Vagina (tissue), 2 donors: ENCODE results near the gene WWOX. TPM values are rescaled to one million over a fixed set of nuclear protein-coding genes. Genes with fewer than 3 reads are reported as not detected.

Experiments used
- DNase-seq, 2 donors: peaks; one replicate each; pipeline ENCODE4 v3.0.0-alpha.2; 2017; ENCODE audit errors: extremely low spot score in 2 of 2
- H3K27ac ChIP-seq: fragments of 200-600 bp; sonication (generic); one replicate; pipeline ENCODE4 v1.5.1; 2019
- H3K27me3 ChIP-seq: fragments of 200-600 bp; sonication (generic); one replicate; pipeline ENCODE4 v1.5.1; 2019
- H3K36me3 ChIP-seq, 2 donors: fragments of 200-600 bp; sonication (generic); one replicate each; pipeline ENCODE4 v1.5.1; 2017 to 2019
- H3K4me1 ChIP-seq: fragments of 200-600 bp; sonication (generic); one replicate; pipeline ENCODE4 v1.5.1; 2019
- H3K4me3 ChIP-seq, 2 donors: fragments of 200-600 bp; sonication (generic); 1 replicate in 1 of 2; 2 replicates in 1 of 2; pipeline ENCODE4 v1.5.1; 2016 to 2019
- H3K9me3 ChIP-seq: fragments of 200-600 bp; sonication (generic); one replicate; pipeline ENCODE4 v1.5.1; 2019
- CTCF ChIP-seq, 3 experiments: fragments of 450-650 bp in 2 of 3; fragments of 200-600 bp in 1 of 3; sonication (generic) in 1 of 3; IDR thresholded peaks; one replicate each; pipeline ENCODE4 v1.5.1; 2017 to 2019; ENCODE audit warnings: antibody characterized with exemption in 3 of 3, mild to moderate bottlenecking in 2 of 3, moderate library complexity in 2 of 3
- POLR2A ChIP-seq, 2 donors: fragments of 450-650 bp; IDR thresholded peaks; one replicate each; pipeline ENCODE4 v1.6.1; 2017; ENCODE audit warnings: antibody characterized with exemption in 2 of 2, mild to moderate bottlenecking in 2 of 2, moderate library complexity in 2 of 2
- POLR2AphosphoS5 ChIP-seq, 2 donors: sonication (generic); formaldehyde crosslinking; IDR thresholded peaks; one replicate each; pipeline ENCODE4 v1.9.0; 2017; ENCODE audit warnings: antibody characterized with exemption in 2 of 2, mild to moderate bottlenecking in 2 of 2, low read depth in 1 of 2; ENCODE audit not compliant: insufficient read depth in 1 of 2
- intact Hi-C: fragments of 100-400 bp; cut with DNase I; formaldehyde crosslinking; loops from one replicate; pipeline ENCODE4 v1.15.1; 2023
- total RNA-seq: library from RNA; depleted of rRNA; stranded (reverse); fragments of >200 nt; gene quantifications from one replicate; pipeline ENCODE4 v1.2.3, GENCODE V29; 2016

The WWOX gene
- total RNA-seq, 1 donor from 2014 or later: 33.1 TPM

GRCh38 chr16:78789561-78789960, 690.1 kb downstream of the WWOX start:
- Histone ChIP-seq H3K9me3 (no peaks in the 10 kb centered on the region), H3K27ac (no peak overlapping the region), H3K4me1 (peaks cover 4% of the 10 kb centered on the region), H3K27me3 (no peaks in the 10 kb centered on the region), H3K36me3 (no peaks in the 10 kb centered on the region), H3K4me3 (no peak overlapping the region)
- no peak for DNase-seq
- TF ChIP-seq CTCF (IDR thresholded peaks at IDR 0.05) (no peak), POLR2AphosphoS5 (IDR thresholded peaks at IDR 0.05; ENCODE audit: insufficient read depth in 1 of 2, low read depth in 1 of 2) (no peak), POLR2A (IDR thresholded peaks at IDR 0.05) (no peak)
- intact Hi-C loops: no loop called here

GRCh38 chr16:78791011-78791410, 691.6 kb downstream of the WWOX start:
- TF ChIP-seq POLR2A (IDR thresholded peaks at IDR 0.05) (no peak), POLR2AphosphoS5 (IDR thresholded peaks at IDR 0.05; ENCODE audit: insufficient read depth in 1 of 2, low read depth in 1 of 2) (no peak), CTCF (IDR thresholded peaks at IDR 0.05) (no peak)
- intact Hi-C loops: no loop called here
- Histone ChIP-seq H3K4me1 (peaks cover 4% of the 10 kb centered on the region), H3K27me3 (no peaks in the 10 kb centered on the region), H3K36me3 (no peaks in the 10 kb centered on the region), H3K27ac (no peak overlapping the region), H3K4me3 (no peak overlapping the region), H3K9me3 (no peaks in the 10 kb centered on the region)
- DNase-seq: no peak

- intact Hi-C loops: no loop called here
- H3K4me3 ChIP-seq: no peak overlapping the region
- DNase-seq: no peak
- no peaks in the 10 kb centered on the region for H3K36me3 ChIP-seq
- no peak for TF ChIP-seq POLR2AphosphoS5 (IDR thresholded peaks at IDR 0.05; ENCODE audit: insufficient read depth in 1 of 2, low read depth in 1 of 2)
- no peak for TF ChIP-seq CTCF (IDR thresholded peaks at IDR 0.05)
- TF ChIP-seq POLR2A (IDR thresholded peaks at IDR 0.05): no peak
- no peak overlapping the region for H3K27ac ChIP-seq
- no peaks in the 10 kb centered on the region for H3K9me3 ChIP-seq
- H3K27me3 ChIP-seq: no peaks in the 10 kb centered on the region
- H3K4me1 ChIP-seq: peaks cover 4% of the 10 kb centered on the region
Measured at GRCh38 chr16:78791926-78792325, 692.5 kb downstream of the WWOX start.

- no peak overlapping the region for H3K4me3 ChIP-seq
- no peak overlapping the region for H3K27ac ChIP-seq
- H3K4me1 ChIP-seq: peaks cover 4% of the 10 kb centered on the region
- no peaks in the 10 kb centered on the region for H3K36me3 ChIP-seq
- no peak for DNase-seq
- intact Hi-C loops: no loop called here
- H3K27me3 ChIP-seq: no peaks in the 10 kb centered on the region
- no peak for TF ChIP-seq POLR2AphosphoS5 (IDR thresholded peaks at IDR 0.05; ENCODE audit: insufficient read depth in 1 of 2, low read depth in 1 of 2)
- TF ChIP-seq POLR2A (IDR thresholded peaks at IDR 0.05): no peak
- no peak for TF ChIP-seq CTCF (IDR thresholded peaks at IDR 0.05)
- no peaks in the 10 kb centered on the region for H3K9me3 ChIP-seq
Measured at GRCh38 chr16:78792952-78793351, 693.5 kb downstream of the WWOX start.

GRCh38 chr16:78794581-78795250, 695.3 kb downstream of the WWOX start:
- intact Hi-C loops: no loop called here
- no peaks in the 10 kb centered on the region for H3K36me3 ChIP-seq
- peaks cover 3% of the 10 kb centered on the region for H3K4me1 ChIP-seq
- H3K4me3 ChIP-seq: no peak overlapping the region
- no peak for TF ChIP-seq CTCF (IDR thresholded peaks at IDR 0.05)
- TF ChIP-seq POLR2AphosphoS5 (IDR thresholded peaks at IDR 0.05; ENCODE audit: insufficient read depth in 1 of 2, low read depth in 1 of 2): no peak
- no peak for TF ChIP-seq POLR2A (IDR thresholded peaks at IDR 0.05)
- DNase-seq: no peak
- H3K27ac ChIP-seq: no peak overlapping the region
- no peaks in the 10 kb centered on the region for H3K9me3 ChIP-seq
- H3K27me3 ChIP-seq: no peaks in the 10 kb centered on the region
